OCI-LY1 (cell line): ENCODE data around the gene EHBP1L1.

Experiments used
- H2AFZ ChIP-seq: fragments of 200-600 bp; sonication (generic), shearing (Covaris generic); 2 replicates; pipeline ENCODE4 v1.6.0; 2014; ENCODE audit warnings: antibody characterized with exemption, mild to moderate bottlenecking, low read length
- H3F3A ChIP-seq: fragments of 200-600 bp; sonication (generic), shearing (Covaris generic); 2 replicates; pipeline ENCODE4 v1.6.0; 2014; ENCODE audit warnings: mild to moderate bottlenecking, antibody characterized with exemption, low read length, moderate library complexity; ENCODE audit not compliant: insufficient read depth
- H3K27ac ChIP-seq: fragments of 200-600 bp; sonication (generic); 2 replicates; pipeline ENCODE4 v1.5.1; 2014; ENCODE audit warnings: low read length, mixed run types, mild to moderate bottlenecking, low read depth; ENCODE audit not compliant: poor library complexity, severe bottlenecking
- H3K27me3 ChIP-seq: fragments of 200-600 bp; sonication (generic); 2 replicates; pipeline ENCODE4 v1.6.0; 2014; ENCODE audit warnings: antibody characterized with exemption, mild to moderate bottlenecking, low read length, moderate library complexity; ENCODE audit not compliant: insufficient read depth
- H3K36me3 ChIP-seq: fragments of 200-600 bp; sonication (generic); 2 replicates; pipeline ENCODE4 v1.6.1; 2014; ENCODE audit warnings: mild to moderate bottlenecking, antibody characterized with exemption, low read length, moderate library complexity, mixed read lengths; ENCODE audit not compliant: insufficient read depth
- H3K4me1 ChIP-seq: fragments of 200-600 bp; sonication (generic); 2 replicates; pipeline ENCODE4 v1.5.1; 2014; ENCODE audit warnings: mild to moderate bottlenecking, low read length, moderate library complexity; ENCODE audit not compliant: insufficient read depth, severe bottlenecking
- H3K4me2 ChIP-seq: fragments of 200-600 bp; sonication (generic), shearing (Covaris generic); 2 replicates; pipeline ENCODE4 v1.6.1; 2014; ENCODE audit warnings: low read length
- H3K4me3 ChIP-seq: fragments of 200-600 bp; sonication (generic); 2 replicates; pipeline ENCODE4 v1.5.1; 2014; ENCODE audit warnings: low read length, low read depth, mild to moderate bottlenecking, mixed read lengths; ENCODE audit not compliant: poor library complexity, severe bottlenecking
- H3K79me2 ChIP-seq: fragments of 200-600 bp; shearing (Covaris generic); 2 replicates; pipeline ENCODE4 v1.6.1; 2016; ENCODE audit warnings: mixed run types, low read length, mixed read lengths; ENCODE audit not compliant: insufficient read depth
- H3K9ac ChIP-seq: fragments of 200-600 bp; sonication (generic), shearing (Covaris generic); 2 replicates; pipeline ENCODE4 v1.6.1; 2014; ENCODE audit warnings: mild to moderate bottlenecking, low read length, mixed read lengths
- H3K9me2 ChIP-seq: fragments of 200-600 bp; sonication (generic), shearing (Covaris generic); 2 replicates; pipeline ENCODE4 v1.6.1; 2014; ENCODE audit warnings: low read depth, mild to moderate bottlenecking, low read length, mixed read lengths
- H3K9me3 ChIP-seq: fragments of 200-600 bp; shearing (Covaris generic); 2 replicates; pipeline ENCODE4 v1.6.1; 2014; ENCODE audit warnings: low read length, mixed read lengths
- H4K20me1 ChIP-seq: fragments of 200-600 bp; sonication (generic), shearing (Covaris generic); 2 replicates; pipeline ENCODE4 v1.6.0; 2016; ENCODE audit warnings: mild to moderate bottlenecking, low read length; ENCODE audit not compliant: insufficient read depth
- CTCF ChIP-seq: fragments of 200-600 bp; sonication (generic), shearing (Covaris generic); IDR thresholded peaks from 2 replicates; pipeline ENCODE4 v1.5.1; 2017; ENCODE audit warnings: mild to moderate bottlenecking, antibody characterized with exemption, low read length, moderate library complexity, mixed read lengths
- EZH2 ChIP-seq: fragments of 200-600 bp; sonication (generic), shearing (Covaris generic); IDR thresholded peaks from 2 replicates; pipeline ENCODE4 v1.8.0; 2017; ENCODE audit warnings: borderline replicate concordance, mixed run types, mild to moderate bottlenecking, antibody characterized with exemption, low read length, moderate library complexity, mixed read lengths

EHBP1L1 gene

GRCh38 chr11:65619281-65619928 is 43.6 kb downstream of the EHBP1L1 start:
- peak overlapping the region; percentile 46 for H3K27ac ChIP-seq
- H3K9ac ChIP-seq = no peak overlapping the region
- no peak overlapping the region for H3K4me2 ChIP-seq
- H3K9me2 ChIP-seq = no peaks in the 10 kb centered on the region
- H3K79me2 ChIP-seq = peaks cover 9% of the 10 kb centered on the region; the same call in 1 of the 2 replicates
- H4K20me1 ChIP-seq = no peaks in the 10 kb centered on the region
- H3K4me3 ChIP-seq = no peak overlapping the region
- no peaks in the 10 kb centered on the region for H3K9me3 ChIP-seq
- peaks cover 70% of the 10 kb centered on the region for H3K36me3 ChIP-seq
- H2AFZ ChIP-seq = no peak overlapping the region
- H3F3A ChIP-seq = no peaks in the 10 kb centered on the region
- H3K27me3 ChIP-seq = no peaks in the 10 kb centered on the region
- peaks cover 35% of the 10 kb centered on the region for H3K4me1 ChIP-seq
- TF ChIP-seq CTCF = no peak
- TF ChIP-seq EZH2 = no peak

- H3K27me3 ChIP-seq = no peaks in the 10 kb centered on the region
- no peaks in the 10 kb centered on the region for H3K9me3 ChIP-seq
- no peak overlapping the region for H3K27ac ChIP-seq
- H3K4me2 ChIP-seq = no peak overlapping the region
- no peaks in the 10 kb centered on the region for H4K20me1 ChIP-seq
- TF ChIP-seq EZH2 (no peak), CTCF (no peak)
- H3K4me1 ChIP-seq = peaks cover 35% of the 10 kb centered on the region
- peaks cover 81% of the 10 kb centered on the region for H3K36me3 ChIP-seq
- H3K9me2 ChIP-seq = no peaks in the 10 kb centered on the region
- H3K79me2 ChIP-seq = peaks cover 9% of the 10 kb centered on the region; the same call in 1 of the 2 replicates
- H3K9ac ChIP-seq = no peak overlapping the region
- H3F3A ChIP-seq = no peaks in the 10 kb centered on the region
- H3K4me3 ChIP-seq = no peak overlapping the region
- H2AFZ ChIP-seq = no peak overlapping the region
These were observed 44.8 kb downstream of the EHBP1L1 start for GRCh38 chr11:65620666-65621065.

- Histone ChIP-seq H3K4me3 (no peak overlapping the region), H4K20me1 (no peaks in the 10 kb centered on the region), H2AFZ (no peak overlapping the region), H3K27ac (no peak overlapping the region), H3K9ac (no peak overlapping the region), H3K27me3 (no peaks in the 10 kb centered on the region), H3K4me1 (peaks cover 32% of the 10 kb centered on the region), H3K36me3 (peaks cover 89% of the 10 kb centered on the region), H3F3A (no peaks in the 10 kb centered on the region), H3K79me2 (peaks cover 6% of the 10 kb centered on the region; the same call in 1 of the 2 replicates), H3K9me2 (no peaks in the 10 kb centered on the region), H3K9me3 (no peaks in the 10 kb centered on the region), H3K4me2 (no peak overlapping the region)
- TF ChIP-seq EZH2 (no peak), CTCF (no peak)
These were observed 45.6 kb downstream of the EHBP1L1 start for GRCh38 chr11:65621460-65621859.
